Neural progenitor cell (in vitro differentiated cells): ENCODE measurements around the gene PDE8B. TPM values are rescaled to one million over a fixed set of nuclear protein-coding genes. Genes with fewer than 3 reads are reported as not detected.

Experiments
- DNase-seq: peaks from one replicate; pipeline ENCODE4 v3.0.0-alpha.2; 2016; ENCODE audit warnings: low spot score
- H2AFZ ChIP-seq: fragments of 200-600 bp; sonication (generic); replicated peaks from 2 replicates; pipeline ENCODE4 v1.6.1; 2016; ENCODE audit warnings: antibody characterized with exemption
- H3F3A ChIP-seq: fragments of 200-600 bp; sonication (generic); 2 replicates; pipeline ENCODE4 v1.6.1; 2016; ENCODE audit warnings: antibody characterized with exemption, low read depth
- H3K27ac ChIP-seq: fragments of 200-600 bp; sonication (generic); 2 replicates; pipeline ENCODE4 v1.5.1; 2016; ENCODE audit warnings: mild to moderate bottlenecking
- H3K27me3 ChIP-seq: fragments of 200-600 bp; sonication (generic); 2 replicates; pipeline ENCODE4 v1.6.1; 2016; ENCODE audit warnings: mild to moderate bottlenecking, moderate library complexity
- H3K36me3 ChIP-seq: fragments of 200-600 bp; sonication (generic); 2 replicates; pipeline ENCODE4 v1.5.1; 2016
- H3K4me1 ChIP-seq: fragments of 200-600 bp; sonication (generic); 2 replicates; pipeline ENCODE4 v1.6.1; 2016; ENCODE audit warnings: mixed run types
- H3K4me2 ChIP-seq: fragments of 200-600 bp; sonication (generic); 2 replicates; pipeline ENCODE4 v1.6.1; 2016
- H3K4me3 ChIP-seq: fragments of 200-600 bp; sonication (generic); 2 replicates; pipeline ENCODE4 v1.5.1; 2016
- H3K79me2 ChIP-seq: fragments of 200-600 bp; sonication (generic); 2 replicates; pipeline ENCODE4 v1.6.1; 2016; ENCODE audit warnings: low read depth
- H3K9ac ChIP-seq: fragments of 200-600 bp; sonication (generic); 2 replicates; pipeline ENCODE4 v1.6.1; 2016
- H3K9me3 ChIP-seq: fragments of 200-600 bp; sonication (generic); 2 replicates; pipeline ENCODE4 v1.5.1; 2016; ENCODE audit warnings: low read depth
- H4K20me1 ChIP-seq: fragments of 200-600 bp; sonication (generic); 2 replicates; pipeline ENCODE4 v1.6.1; 2016; ENCODE audit warnings: low read depth
- H3K27ac Mint-ChIP-seq: 3 replicates; pipeline ENCODE4 v1.8.0; 2021; ENCODE audit warnings: mixed read lengths
- H3K27me3 Mint-ChIP-seq: 2 replicates; pipeline ENCODE4 v1.8.0; 2022; ENCODE audit warnings: low read depth, mild to moderate bottlenecking, inconsistent platforms, moderate library complexity, mixed read lengths; ENCODE audit not compliant: insufficient read depth
- H3K36me3 Mint-ChIP-seq: 3 replicates; pipeline ENCODE4 v1.8.0; 2021; ENCODE audit warnings: mixed read lengths
- H3K4me1 Mint-ChIP-seq: 3 replicates; pipeline ENCODE4 v1.8.0; 2021; ENCODE audit warnings: mixed read lengths
- H3K4me3 Mint-ChIP-seq: 3 replicates; pipeline ENCODE4 v1.8.0; 2021; ENCODE audit warnings: mild to moderate bottlenecking, moderate library complexity, mixed read lengths
- H3K9me3 Mint-ChIP-seq: 3 replicates; pipeline ENCODE4 v1.8.0; 2020; ENCODE audit warnings: mixed read lengths
- EZH2 ChIP-seq: fragments of 200-600 bp; sonication (generic); IDR thresholded peaks from 2 replicates; pipeline ENCODE4 v1.6.1; 2017; ENCODE audit warnings: antibody characterized with exemption, mild to moderate bottlenecking, moderate library complexity
- EZH2phosphoT487 ChIP-seq: fragments of 200-600 bp; sonication (generic); IDR thresholded peaks from 2 replicates; pipeline ENCODE4 v1.6.1; 2017; ENCODE audit warnings: antibody characterized with exemption
- total RNA-seq: library from RNA; depleted of rRNA; stranded (reverse); fragments of >200 nt; gene quantifications from 2 replicates; pipeline ENCODE4 v1.2.3, GENCODE V29; 2015; ENCODE audit warnings: low replicate concordance
- TF ChIP-seq, protein P1 (sequence below): fragments of 200-600 bp; sonication (generic); IDR thresholded peaks from 2 replicates; pipeline ENCODE4 v1.5.1; 2017; ENCODE audit warnings: antibody characterized with exemption, mild to moderate bottlenecking

The PDE8B gene
- total RNA-seq, 1 donor from 2014 or later: 4.3 TPM

DNA sequence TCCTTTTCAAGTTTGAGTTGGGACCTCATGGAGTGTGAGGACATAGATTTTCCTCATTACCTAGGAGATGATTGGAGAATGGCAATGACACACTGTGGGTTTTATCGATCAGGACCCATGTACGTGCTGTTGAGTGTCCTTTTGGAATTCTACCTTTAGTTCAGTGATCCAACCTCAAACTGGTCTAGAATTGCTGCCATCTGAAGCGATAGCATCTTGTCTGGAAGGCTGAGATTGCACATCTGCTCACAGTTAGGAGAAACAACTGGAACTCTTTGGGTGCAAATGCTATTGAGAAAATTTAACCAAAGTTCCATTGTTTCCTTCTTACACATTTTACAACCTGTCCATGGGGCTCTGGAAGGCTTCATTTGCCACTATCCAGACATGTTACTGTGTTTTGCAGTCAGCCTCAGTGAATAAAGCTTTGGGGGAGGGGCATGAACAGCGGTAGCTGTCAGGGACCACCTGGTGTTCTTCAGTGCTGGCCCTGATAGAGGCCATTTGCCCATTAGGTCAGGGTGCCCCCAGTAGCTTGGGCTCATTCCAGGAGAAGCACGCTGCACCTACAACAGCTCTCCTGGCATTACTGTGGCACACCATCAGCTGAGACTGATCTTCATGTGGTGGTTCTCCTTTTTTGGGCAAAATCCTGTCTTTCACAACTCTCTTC lies 123.1 kb downstream of the PDE8B start:
- Histone ChIP-seq H2AFZ (peak overlapping the region; percentile 23), H3K4me2 (no peak overlapping the region), H3K9me3 (no peaks in the 10 kb centered on the region), H3F3A (no peaks in the 10 kb centered on the region), H3K9ac (no peak overlapping the region), H3K4me1 (peaks cover 24% of the 10 kb centered on the region), H3K4me3 (no peak overlapping the region), H3K79me2 (no peaks in the 10 kb centered on the region), H3K27me3 (no peaks in the 10 kb centered on the region), H3K27ac (no peak overlapping the region), H3K36me3 (no peaks in the 10 kb centered on the region), H4K20me1 (no peaks in the 10 kb centered on the region)
- Mint-ChIP-seq H3K27me3 (no peaks in the 10 kb centered on the region), H3K27ac (no peak overlapping the region), H3K36me3 (no peaks in the 10 kb centered on the region), H3K4me3 (no peak overlapping the region), H3K9me3 (no peaks in the 10 kb centered on the region), H3K4me1 (peaks cover 11% of the 10 kb centered on the region)
- TF ChIP-seq EZH2: no peak
- TF ChIP-seq, protein P1, sequence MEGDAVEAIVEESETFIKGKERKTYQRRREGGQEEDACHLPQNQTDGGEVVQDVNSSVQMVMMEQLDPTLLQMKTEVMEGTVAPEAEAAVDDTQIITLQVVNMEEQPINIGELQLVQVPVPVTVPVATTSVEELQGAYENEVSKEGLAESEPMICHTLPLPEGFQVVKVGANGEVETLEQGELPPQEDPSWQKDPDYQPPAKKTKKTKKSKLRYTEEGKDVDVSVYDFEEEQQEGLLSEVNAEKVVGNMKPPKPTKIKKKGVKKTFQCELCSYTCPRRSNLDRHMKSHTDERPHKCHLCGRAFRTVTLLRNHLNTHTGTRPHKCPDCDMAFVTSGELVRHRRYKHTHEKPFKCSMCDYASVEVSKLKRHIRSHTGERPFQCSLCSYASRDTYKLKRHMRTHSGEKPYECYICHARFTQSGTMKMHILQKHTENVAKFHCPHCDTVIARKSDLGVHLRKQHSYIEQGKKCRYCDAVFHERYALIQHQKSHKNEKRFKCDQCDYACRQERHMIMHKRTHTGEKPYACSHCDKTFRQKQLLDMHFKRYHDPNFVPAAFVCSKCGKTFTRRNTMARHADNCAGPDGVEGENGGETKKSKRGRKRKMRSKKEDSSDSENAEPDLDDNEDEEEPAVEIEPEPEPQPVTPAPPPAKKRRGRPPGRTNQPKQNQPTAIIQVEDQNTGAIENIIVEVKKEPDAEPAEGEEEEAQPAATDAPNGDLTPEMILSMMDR: no peak
- TF ChIP-seq EZH2phosphoT487: no peak
- peak; percentile 13 for DNase-seq

DNA sequence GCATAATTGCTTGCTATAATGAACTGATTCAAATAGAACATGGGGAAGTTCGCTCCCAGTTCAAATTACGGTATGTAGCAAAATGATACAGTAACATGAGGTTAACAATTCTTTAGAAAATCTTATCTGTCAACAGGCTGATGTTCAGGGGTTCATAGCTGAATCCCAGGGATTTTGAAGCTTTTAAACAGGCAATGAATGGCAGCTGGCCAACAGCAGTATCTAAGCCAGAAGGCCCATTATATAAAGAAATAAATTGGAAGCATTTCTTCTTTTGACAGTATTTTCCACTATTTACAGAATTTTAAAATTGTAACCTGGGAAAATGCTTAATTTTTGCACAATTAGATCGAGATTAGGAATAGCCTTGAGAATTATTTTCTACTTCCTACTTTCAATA lies 126.8 kb downstream of the PDE8B start:
- H3K4me3 ChIP-seq: no peak overlapping the region
- H3K79me2 ChIP-seq: no peaks in the 10 kb centered on the region
- H3K4me2 ChIP-seq: peak overlapping the region; percentile 28
- H3K36me3 ChIP-seq: no peaks in the 10 kb centered on the region
- no peak overlapping the region for H3K4me3 Mint-ChIP-seq
- no peak overlapping the region for H3K27ac ChIP-seq
- H2AFZ ChIP-seq: peak overlapping the region; percentile 85
- peaks cover 14% of the 10 kb centered on the region for H3K4me1 Mint-ChIP-seq
- no peaks in the 10 kb centered on the region for H3K9me3 Mint-ChIP-seq
- H3K27me3 ChIP-seq: no peaks in the 10 kb centered on the region
- H3K27me3 Mint-ChIP-seq: peaks cover 2% of the 10 kb centered on the region
- DNase-seq: no peak
- H3K9ac ChIP-seq: no peak overlapping the region
- no peaks in the 10 kb centered on the region for H4K20me1 ChIP-seq
- TF ChIP-seq EZH2 (no peak), EZH2phosphoT487 (no peak)
- TF ChIP-seq, protein P1: no peak
- no peak overlapping the region for H3K27ac Mint-ChIP-seq
- no peaks in the 10 kb centered on the region for H3K36me3 Mint-ChIP-seq
- H3K4me1 ChIP-seq: peaks cover 24% of the 10 kb centered on the region
- H3F3A ChIP-seq: no peaks in the 10 kb centered on the region
- H3K9me3 ChIP-seq: no peaks in the 10 kb centered on the region

DNA sequence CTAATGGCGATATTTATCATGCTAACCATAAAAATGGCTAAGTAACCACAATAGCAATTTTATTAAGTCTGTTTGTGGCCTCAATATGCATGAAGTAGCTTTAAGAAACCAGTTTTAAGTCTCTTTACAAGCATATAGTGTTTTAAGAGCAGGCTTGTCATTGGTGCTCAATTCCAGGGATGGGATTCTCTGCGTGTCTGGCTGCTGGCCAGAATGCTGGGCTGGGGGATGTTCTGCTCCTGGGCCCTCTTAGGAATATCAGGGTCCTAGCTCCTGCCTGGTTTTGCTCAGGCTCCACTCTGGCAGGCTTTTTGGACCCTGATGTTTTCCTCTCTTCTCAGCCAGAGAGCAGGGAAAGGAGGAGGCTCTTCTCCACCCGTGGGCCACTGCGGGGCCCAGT lies 127.2 kb downstream of the PDE8B start:
- Histone ChIP-seq H3K27me3 (no peaks in the 10 kb centered on the region), H4K20me1 (no peaks in the 10 kb centered on the region), H2AFZ (peak overlapping the region; percentile 85), H3K27ac (no peak overlapping the region), H3K9ac (no peak overlapping the region), H3K79me2 (no peaks in the 10 kb centered on the region), H3K4me1 (peaks cover 24% of the 10 kb centered on the region), H3K9me3 (no peaks in the 10 kb centered on the region), H3F3A (no peaks in the 10 kb centered on the region), H3K36me3 (no peaks in the 10 kb centered on the region), H3K4me3 (no peak overlapping the region), H3K4me2 (peak overlapping the region; percentile 28)
- Mint-ChIP-seq H3K27ac (no peak overlapping the region), H3K9me3 (no peaks in the 10 kb centered on the region), H3K4me1 (peaks cover 14% of the 10 kb centered on the region), H3K36me3 (no peaks in the 10 kb centered on the region), H3K4me3 (no peak overlapping the region), H3K27me3 (peaks cover 2% of the 10 kb centered on the region)
- DNase-seq: peak; percentile 53
- TF ChIP-seq, protein P1: no peak
- TF ChIP-seq EZH2 (no peak), EZH2phosphoT487 (no peak)
